ACC112 (cell line): ENCODE results near the gene DNAJC22.

ENCODE experiments used
- H2AFZ ChIP-seq: fragments of 200-600 bp; sonication (generic); one replicate; pipeline ENCODE4 v1.6.0; 2017; ENCODE audit warnings: antibody characterized with exemption, low read length; ENCODE audit not compliant: unreplicated experiment
- H3K27ac ChIP-seq: fragments of 200-600 bp; sonication (generic); 2 replicates; pipeline ENCODE4 v1.5.1; 2014; ENCODE audit warnings: low read depth, mild to moderate bottlenecking, antibody characterized with exemption, low read length, moderate library complexity
- H3K27me3 ChIP-seq: fragments of 200-600 bp; sonication (generic); 2 replicates; pipeline ENCODE4 v1.6.1; 2014; ENCODE audit warnings: mild to moderate bottlenecking, antibody characterized with exemption, low read length, moderate library complexity, mixed read lengths; ENCODE audit not compliant: insufficient read depth
- H3K36me3 ChIP-seq: fragments of 200-600 bp; sonication (generic); 2 replicates; pipeline ENCODE4 v1.6.1; 2016; ENCODE audit warnings: mild to moderate bottlenecking, antibody characterized with exemption, low read length, moderate library complexity, mixed read lengths; ENCODE audit not compliant: insufficient read depth
- H3K4me1 ChIP-seq: fragments of 200-600 bp; sonication (generic); one replicate; pipeline ENCODE4 v1.6.1; 2016; ENCODE audit warnings: low read length, mixed read lengths; ENCODE audit not compliant: insufficient read depth, unreplicated experiment, control insufficient read depth
- H3K4me3 ChIP-seq: fragments of 200-600 bp; sonication (generic); 2 replicates; pipeline ENCODE4 v1.5.1; 2014; ENCODE audit warnings: mild to moderate bottlenecking, low read depth, low read length
- H3K79me2 ChIP-seq: fragments of 200-600 bp; sonication (generic); one replicate; pipeline ENCODE4 v1.6.0; 2016; ENCODE audit warnings: low read length; ENCODE audit not compliant: control insufficient read depth, unreplicated experiment, insufficient read depth

Gene DNAJC22

GRCh38 chr12:49345825-49346658, 646 bp upstream of the DNAJC22 start:
- H3K79me2 ChIP-seq = no peaks in the 10 kb centered on the region
- H3K4me1 ChIP-seq = peaks cover 30% of the 10 kb centered on the region
- peak overlapping the region; percentile 64 for H3K4me3 ChIP-seq
- peaks cover 57% of the 10 kb centered on the region for H3K27me3 ChIP-seq
- no peak overlapping the region for H3K27ac ChIP-seq
- H3K36me3 ChIP-seq = no peaks in the 10 kb centered on the region
- peak overlapping the region; percentile 71 for H2AFZ ChIP-seq

- Histone ChIP-seq H3K79me2 (no peaks in the 10 kb centered on the region), H3K4me3 (peak overlapping the region; percentile 64), H3K27ac (no peak overlapping the region), H3K36me3 (no peaks in the 10 kb centered on the region), H3K4me1 (peaks cover 30% of the 10 kb centered on the region), H3K27me3 (peaks cover 42% of the 10 kb centered on the region), H2AFZ (peak overlapping the region; percentile 71)
Measured at GRCh38 chr12:49347311-49348193, 864 bp downstream of the DNAJC22 start.

GRCh38 chr12:49348781-49349180, 2.1 kb downstream of the DNAJC22 start:
- no peak overlapping the region for H3K4me3 ChIP-seq
- no peak overlapping the region for H3K27ac ChIP-seq

GRCh38 chr12:49349266-49349665, 2.6 kb downstream of the DNAJC22 start:
- Histone ChIP-seq H3K27ac (no peak overlapping the region), H3K4me3 (no peak overlapping the region), H3K36me3 (no peaks in the 10 kb centered on the region), H3K79me2 (no peaks in the 10 kb centered on the region), H3K27me3 (peaks cover 27% of the 10 kb centered on the region), H2AFZ (no peak overlapping the region), H3K4me1 (peaks cover 24% of the 10 kb centered on the region)

More at GRCh38 chr12:49348781-49349180, 2.1 kb downstream of the DNAJC22 start:
- peaks cover 24% of the 10 kb centered on the region for H3K4me1 ChIP-seq
- H3K27me3 ChIP-seq = peaks cover 31% of the 10 kb centered on the region
- no peaks in the 10 kb centered on the region for H3K79me2 ChIP-seq
- no peak overlapping the region for H2AFZ ChIP-seq
- H3K36me3 ChIP-seq = no peaks in the 10 kb centered on the region

- H3K79me2 ChIP-seq = no peaks in the 10 kb centered on the region
- no peaks in the 10 kb centered on the region; the same call in 1 of the 2 replicates for H3K27me3 ChIP-seq
- H3K36me3 ChIP-seq = no peaks in the 10 kb centered on the region
- no peak overlapping the region for H3K4me3 ChIP-seq
- H2AFZ ChIP-seq = no peak overlapping the region
- H3K27ac ChIP-seq = no peak overlapping the region
- H3K4me1 ChIP-seq = peaks cover 17% of the 10 kb centered on the region
Measured at GRCh38 chr12:49352351-49352750, 5.7 kb downstream of the DNAJC22 start.

- Histone ChIP-seq H3K4me3 (no peak overlapping the region), H3K79me2 (no peaks in the 10 kb centered on the region), H3K27me3 (no peaks in the 10 kb centered on the region), H2AFZ (no peak overlapping the region), H3K27ac (no peak overlapping the region), H3K36me3 (no peaks in the 10 kb centered on the region), H3K4me1 (peaks cover 27% of the 10 kb centered on the region)
Measured at GRCh38 chr12:49355913-49356312, 9.2 kb downstream of the DNAJC22 start.

GRCh38 chr12:49357103-49357678, 10.5 kb downstream of the DNAJC22 start:
- peaks cover 27% of the 10 kb centered on the region for H3K4me1 ChIP-seq
- no peaks in the 10 kb centered on the region for H3K36me3 ChIP-seq
- H3K4me3 ChIP-seq = no peak overlapping the region
- no peaks in the 10 kb centered on the region for H3K27me3 ChIP-seq
- H3K27ac ChIP-seq = peak overlapping the region; percentile 76
- no peaks in the 10 kb centered on the region for H3K79me2 ChIP-seq
- H2AFZ ChIP-seq = peak overlapping the region; percentile 27

GRCh38 chr12:49358483-49359141, 11.9 kb downstream of the DNAJC22 start:
- peak overlapping the region; percentile 79 for H3K27ac ChIP-seq
- peaks cover 27% of the 10 kb centered on the region for H3K4me1 ChIP-seq
- H3K27me3 ChIP-seq = no peaks in the 10 kb centered on the region
- H3K79me2 ChIP-seq = no peaks in the 10 kb centered on the region
- peak overlapping the region; percentile 59 for H2AFZ ChIP-seq
- no peaks in the 10 kb centered on the region for H3K36me3 ChIP-seq
- peak overlapping the region; percentile 49 for H3K4me3 ChIP-seq

GRCh38 chr12:49359671-49360070, 13.0 kb downstream of the DNAJC22 start:
- Histone ChIP-seq H3K79me2 (no peaks in the 10 kb centered on the region), H2AFZ (no peak overlapping the region), H3K27me3 (no peaks in the 10 kb centered on the region), H3K4me3 (no peak overlapping the region), H3K27ac (no peak overlapping the region), H3K36me3 (no peaks in the 10 kb centered on the region), H3K4me1 (peaks cover 33% of the 10 kb centered on the region)

GRCh38 chr12:49362077-49362476, 15.4 kb downstream of the DNAJC22 start:
- no peak overlapping the region for H3K27ac ChIP-seq
- no peaks in the 10 kb centered on the region for H3K36me3 ChIP-seq
- H3K4me3 ChIP-seq = no peak overlapping the region
- peaks cover 38% of the 10 kb centered on the region for H3K4me1 ChIP-seq
- H3K27me3 ChIP-seq = no peaks in the 10 kb centered on the region
- H3K79me2 ChIP-seq = peaks cover 7% of the 10 kb centered on the region
- H2AFZ ChIP-seq = no peak overlapping the region
